Kidney (tissue), 14 donors: ENCODE data around the gene PPP1R14C. TPM values are rescaled to one million over a fixed set of nuclear protein-coding genes. Genes with fewer than 3 reads are reported as not detected.

Source experiments
- DNase-seq, 5 donors: peaks; one replicate each; pipeline ENCODE4 v3.0.0-alpha.2; 2013 to 2020
- FAIRE-seq: peaks from 2 replicates; lab custom pipeline; 2012; peaks lifted over from hg19 to GRCh38; lab: Jason Lieb, UNC
- H3K27ac ChIP-seq, 2 donors: one replicate each; pipeline ENCODE4 v1.7.0; 2013; ENCODE audit warnings: low read depth in 2 of 2, low read length in 2 of 2, inconsistent platforms in 1 of 2
- H3K27me3 ChIP-seq: one replicate; pipeline ENCODE4 v1.7.1; 2013; ENCODE audit warnings: low read length, inconsistent platforms; ENCODE audit not compliant: control insufficient read depth, insufficient read depth
- H3K36me3 ChIP-seq, 3 donors: one replicate each; pipeline versions ENCODE4 v1.7.0 to v1.7.1; 2013; ENCODE audit warnings: low read length in 3 of 3, control low read depth in 1 of 3, inconsistent platforms in 1 of 3; ENCODE audit not compliant: insufficient read depth in 3 of 3, control insufficient read depth in 2 of 3
- H3K4me1 ChIP-seq, 3 donors: one replicate each; pipeline versions ENCODE4 v1.7.0 to v1.7.1; 2013; ENCODE audit warnings: low read length in 3 of 3, inconsistent platforms in 1 of 3, low read depth in 1 of 3; ENCODE audit not compliant: control insufficient read depth in 2 of 3, insufficient read depth in 2 of 3
- H3K4me3 ChIP-seq, 3 donors: one replicate each; pipeline versions ENCODE4 v1.7.0 to v1.8.1; 2013; ENCODE audit warnings: low read length in 3 of 3, control low read depth in 1 of 3, inconsistent platforms in 1 of 3
- H3K9ac ChIP-seq, 3 donors: one replicate each; pipeline versions ENCODE4 v1.7.0 to v1.7.1; 2013; ENCODE audit warnings: low read length in 3 of 3, control low read depth in 1 of 3, inconsistent platforms in 1 of 3
- H3K9me3 ChIP-seq, 3 donors: one replicate each; pipeline versions ENCODE4 v1.7.0 to v1.7.1; 2013; ENCODE audit warnings: low read length in 3 of 3, control low read depth in 1 of 3, inconsistent platforms in 1 of 3; ENCODE audit not compliant: control insufficient read depth in 2 of 3, insufficient read depth in 1 of 3
- intact Hi-C: fragments of 100-400 bp; cut with DNase I; formaldehyde crosslinking; loops from one replicate; pipeline ENCODE4 v1.11.1; 2022
- polyA plus RNA-seq: library from polyadenylated mRNA; stranded (reverse); fragments of 350-450 nt; fragmentation: Illumina TruSeq; extraction: RNeasy Lipid Tissue Mini Kit (QIAGEN cat#74804); gene quantifications from one replicate; pipeline ENCODE4 v1.2.3, GENCODE V29; 2014; ENCODE audit warnings: low read depth, low replicate concordance; ENCODE audit not compliant: insufficient read depth
- total RNA-seq: library from RNA; stranded (reverse); fragmentation: NEBNext Ultra II Directional; extraction: Animal tissue kit (Norgen Biotek cat#: 25700); gene quantifications from one replicate; pipeline ENCODE4 v1.2.1, GENCODE V29; 2021
- TF ChIP-seq, protein P1 (sequence below): IDR thresholded peaks from 3 replicates; pipeline ENCODE4 v1.5.1; 2012; ENCODE audit warnings: mild to moderate bottlenecking, moderate library complexity, borderline replicate concordance; ENCODE audit not compliant: insufficient read depth; ENCODE audit errors: extremely low read depth
- donor health status: control.
- donor health status: control.
- donor health status: control.
- donor health status: control.
- donor health status: control.
- donor health status: DM: yes; HTN: yes; CAD: no.
- donor health status: Normal renal cell carcinoma (clear cell type).

PPP1R14C gene
- total and polyA plus RNA-seq, 2 donors from 2014 or later = 6.5 to 15.8 TPM

DNA sequence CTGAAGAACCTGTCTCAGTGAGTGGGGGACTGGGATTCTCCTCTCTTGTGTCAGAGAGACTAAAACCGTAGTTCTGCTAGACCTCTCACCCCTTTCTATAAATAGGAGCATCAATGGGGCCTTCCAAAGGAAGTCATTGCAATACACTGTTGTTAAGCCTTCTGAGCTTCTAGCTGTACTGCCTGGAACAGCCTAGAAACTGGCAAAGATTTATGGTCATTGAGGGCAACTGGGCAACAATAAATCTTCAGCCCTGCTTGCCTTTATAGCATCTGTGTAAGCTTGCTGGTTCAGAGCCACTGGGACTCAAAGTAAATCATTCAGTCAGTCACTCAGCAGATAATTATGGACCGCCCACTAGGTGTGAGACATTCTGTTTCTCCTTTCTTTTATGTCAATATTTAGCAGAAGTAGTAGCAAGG, 53.2 kb downstream of the PPP1R14C start:
- intact Hi-C loops = no loop called here
- Histone ChIP-seq H3K36me3 (no peaks in the 10 kb centered on the region), H3K4me1 (peaks cover 5 to 18% (median 9%) of the 10 kb centered on the region in 3 donors), H3K4me3 (no peak overlapping the region), H3K9ac (no peak overlapping the region), H3K9me3 (no peaks in the 10 kb centered on the region), H3K27me3 (no peaks in the 10 kb centered on the region), H3K27ac (peak overlapping the region in 1 of 2 donors; percentile 23)
- peak in 4 of 5 donors; percentile 86 to 98 (median 95) for DNase-seq
- TF ChIP-seq, protein P1, sequence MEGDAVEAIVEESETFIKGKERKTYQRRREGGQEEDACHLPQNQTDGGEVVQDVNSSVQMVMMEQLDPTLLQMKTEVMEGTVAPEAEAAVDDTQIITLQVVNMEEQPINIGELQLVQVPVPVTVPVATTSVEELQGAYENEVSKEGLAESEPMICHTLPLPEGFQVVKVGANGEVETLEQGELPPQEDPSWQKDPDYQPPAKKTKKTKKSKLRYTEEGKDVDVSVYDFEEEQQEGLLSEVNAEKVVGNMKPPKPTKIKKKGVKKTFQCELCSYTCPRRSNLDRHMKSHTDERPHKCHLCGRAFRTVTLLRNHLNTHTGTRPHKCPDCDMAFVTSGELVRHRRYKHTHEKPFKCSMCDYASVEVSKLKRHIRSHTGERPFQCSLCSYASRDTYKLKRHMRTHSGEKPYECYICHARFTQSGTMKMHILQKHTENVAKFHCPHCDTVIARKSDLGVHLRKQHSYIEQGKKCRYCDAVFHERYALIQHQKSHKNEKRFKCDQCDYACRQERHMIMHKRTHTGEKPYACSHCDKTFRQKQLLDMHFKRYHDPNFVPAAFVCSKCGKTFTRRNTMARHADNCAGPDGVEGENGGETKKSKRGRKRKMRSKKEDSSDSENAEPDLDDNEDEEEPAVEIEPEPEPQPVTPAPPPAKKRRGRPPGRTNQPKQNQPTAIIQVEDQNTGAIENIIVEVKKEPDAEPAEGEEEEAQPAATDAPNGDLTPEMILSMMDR = no peak
- no peak for FAIRE-seq

DNA sequence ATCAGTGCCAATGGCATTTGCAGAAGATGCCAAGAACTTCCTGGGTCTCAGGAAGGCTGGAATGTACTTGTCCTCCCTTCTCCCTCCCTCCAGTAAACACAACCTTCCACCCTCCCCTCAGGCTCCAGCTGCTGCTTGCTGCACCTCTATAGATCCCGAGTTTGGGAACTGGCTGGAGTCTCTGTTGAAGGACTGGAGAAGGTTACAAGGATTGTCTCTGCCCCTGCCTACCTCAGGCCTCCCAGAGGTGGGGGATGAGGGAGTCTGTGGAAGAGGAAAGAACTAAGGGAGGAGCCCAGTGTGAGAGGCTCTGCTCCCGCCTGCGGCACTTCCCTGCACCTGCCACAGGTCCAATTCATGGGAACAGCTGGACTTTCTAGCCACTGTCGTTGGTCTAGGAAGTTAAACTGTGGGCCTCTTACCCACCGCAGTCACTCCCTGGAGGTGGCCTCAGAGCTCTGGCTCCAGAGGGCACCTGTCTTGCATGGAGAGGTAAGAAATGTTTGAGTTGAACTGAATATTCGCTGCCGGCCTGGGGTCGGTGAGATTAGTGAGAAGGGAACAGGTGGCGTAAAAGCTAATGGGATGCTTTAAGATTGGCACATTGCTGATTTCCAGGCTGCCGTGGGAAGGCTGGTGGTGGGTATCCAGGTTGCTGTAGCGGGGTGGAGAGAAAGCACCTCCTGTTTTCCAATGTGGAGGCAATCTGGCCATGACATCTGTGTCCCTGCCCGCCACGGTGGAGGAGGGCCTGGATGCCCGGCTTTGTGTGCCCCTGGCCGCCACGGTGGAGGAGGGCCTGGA, 54.3 kb downstream of the PPP1R14C start:
- intact Hi-C loops = no loop called here
- Histone ChIP-seq H3K27me3 (no peaks in the 10 kb centered on the region), H3K4me3 (no peak overlapping the region), H3K27ac (no peak overlapping the region), H3K9ac (no peak overlapping the region), H3K9me3 (no peaks in the 10 kb centered on the region), H3K4me1 (peaks cover 5 to 26% (median 17%) of the 10 kb centered on the region in 3 donors), H3K36me3 (no peaks in the 10 kb centered on the region)
- TF ChIP-seq, protein P1 = no peak
- DNase-seq (peak in 4 of 5 donors; percentile 40 to 54 (median 45)), FAIRE-seq (no peak)

GRCh38 chr6:150198532-150198931, 55.7 kb downstream of the PPP1R14C start:
- H3K9ac ChIP-seq = no peak overlapping the region
- H3K27me3 ChIP-seq = no peaks in the 10 kb centered on the region
- H3K36me3 ChIP-seq = no peaks in the 10 kb centered on the region
- H3K27ac ChIP-seq = no peak overlapping the region
- TF ChIP-seq, protein P1 = no peak
- no peak for DNase-seq
- H3K9me3 ChIP-seq = no peaks in the 10 kb centered on the region
- H3K4me3 ChIP-seq = no peak overlapping the region
- peaks cover 5 to 30% (median 17%) of the 10 kb centered on the region in 3 donors for H3K4me1 ChIP-seq
- intact Hi-C loops = no loop called here
- FAIRE-seq = no peak
